IMR-90 (cell line): ENCODE results near the gene ARHGAP8. TPM values are rescaled to one million over a fixed set of nuclear protein-coding genes. Genes with fewer than 3 reads are reported as not detected.

Source experiments
- ATAC-seq: fragments of 200-7000 bp; cut with Tn5 transposase; 2 replicates; pipeline ENCODE4 v1.9.1; 2020; ENCODE audit warnings: low read depth, mild to moderate bottlenecking, moderate library complexity
- BruUV-seq: library from RNA; stranded (reverse); fragments of 400-500 nt; replicated peaks from 2 replicates; lab custom pipeline; 2021; lab: Mats Ljungman, UMichigan
- CTCF ChIA-PET: fragments of 300-600 bp; formaldehyde crosslinking; extraction: SDS; loops from one replicate; lab custom pipeline; 2021; ENCODE audit warnings: antibody characterized with exemption; lab: Yijun Ruan, JAX
- POLR2A ChIA-PET: fragments of 300-600 bp; sonication (Branson Sonifier 250); formaldehyde crosslinking; loops from one replicate; lab custom pipeline; 2022; ENCODE audit warnings: antibody characterized with exemption; ENCODE audit not compliant: unreplicated experiment; lab: Charles Lee
- DNase-seq: peaks from one replicate; pipeline ENCODE4 v3.0.0; 2013
- H2AFZ ChIP-seq: replicated peaks from 2 replicates; pipeline ENCODE3; 2013; ENCODE audit warnings: low read length, mild to moderate bottlenecking; ENCODE audit not compliant: poor library complexity
- H2AK5ac ChIP-seq: 2 replicates; pipeline ENCODE4 v1.6.1; 2013; ENCODE audit warnings: low read depth, low read length, inconsistent platforms
- H2AK9ac ChIP-seq: replicated peaks from 2 replicates; pipeline ENCODE3; 2013; ENCODE audit warnings: mild to moderate bottlenecking, low read depth, low read length, moderate library complexity; ENCODE audit not compliant: poor library complexity
- H2BK120ac ChIP-seq: 2 replicates; pipeline ENCODE4 v1.6.1; 2013; ENCODE audit warnings: low read depth, low read length, inconsistent platforms
- H2BK15ac ChIP-seq: 3 replicates; pipeline ENCODE4 v1.6.1; 2013; ENCODE audit warnings: low read depth, low read length, inconsistent platforms
- H2BK20ac ChIP-seq: 2 replicates; pipeline ENCODE4 v1.6.1; 2013; ENCODE audit warnings: low read depth, mild to moderate bottlenecking, inconsistent platforms, low read length, moderate library complexity
- H2BK5ac ChIP-seq: 2 replicates; pipeline ENCODE4 v1.6.1; 2013; ENCODE audit warnings: mild to moderate bottlenecking, low read depth, low read length, inconsistent platforms; ENCODE audit not compliant: poor library complexity, severe bottlenecking
- H3K14ac ChIP-seq: replicated peaks from 2 replicates; pipeline ENCODE4 v1.6.1; 2013; ENCODE audit warnings: low read depth, low read length, inconsistent platforms
- H3K18ac ChIP-seq: 2 replicates; pipeline ENCODE4 v1.6.1; 2013; ENCODE audit warnings: low read depth, low read length, control low read depth
- H3K23ac ChIP-seq: 2 replicates; pipeline ENCODE4 v1.6.1; 2013; ENCODE audit warnings: low read depth, low read length, inconsistent platforms
- H3K27ac ChIP-seq: 2 replicates; pipeline ENCODE4 v1.5.1; 2013; ENCODE audit warnings: mild to moderate bottlenecking, control low read depth, low read length; ENCODE audit not compliant: insufficient read depth
- H3K27me3 ChIP-seq: 2 replicates; pipeline ENCODE4 v1.6.1; 2013; ENCODE audit warnings: low read length; ENCODE audit not compliant: control insufficient read depth, insufficient read depth
- H3K36me3 ChIP-seq: 2 replicates; pipeline ENCODE4 v1.6.1; 2013; ENCODE audit warnings: low read length, mixed read lengths; ENCODE audit not compliant: control insufficient read depth, insufficient read depth
- H3K4ac ChIP-seq: 2 replicates; pipeline ENCODE4 v1.6.1; 2013; ENCODE audit warnings: low read depth, low read length, inconsistent platforms
- H3K4me1 ChIP-seq: 2 replicates; pipeline ENCODE4 v1.6.1; 2013; ENCODE audit warnings: low read length, mixed read lengths; ENCODE audit not compliant: control insufficient read depth, insufficient read depth
- H3K4me2 ChIP-seq: 2 replicates; pipeline ENCODE4 v1.6.1; 2013; ENCODE audit warnings: low read depth, mild to moderate bottlenecking, control low read depth, low read length, moderate library complexity
- H3K4me3 ChIP-seq: 2 replicates; pipeline ENCODE4 v1.5.1; 2013; ENCODE audit warnings: low read depth, mild to moderate bottlenecking, control low read depth, low read length, moderate library complexity; ENCODE audit not compliant: insufficient read depth
- H3K56ac ChIP-seq: 2 replicates; pipeline ENCODE4 v1.6.1; 2013; ENCODE audit warnings: low read length, inconsistent platforms; ENCODE audit not compliant: insufficient read depth; ENCODE audit errors: extremely low read depth
- H3K79me1 ChIP-seq, 2 experiments: 2 replicates each; pipeline ENCODE4 v1.6.1; 2013; ENCODE audit warnings: low read length in 2 of 2, inconsistent platforms in 1 of 2, low read depth in 1 of 2
- H3K9ac ChIP-seq: 2 replicates; pipeline ENCODE4 v1.6.1; 2013; ENCODE audit warnings: low read depth, low read length, control low read depth
- H3K9me1 ChIP-seq: 2 replicates; pipeline ENCODE4 v1.6.1; 2013; ENCODE audit warnings: low read length, inconsistent platforms; ENCODE audit not compliant: insufficient read depth
- H3K9me3 ChIP-seq: 2 replicates; pipeline ENCODE4 v1.6.1; 2013; ENCODE audit warnings: low read length; ENCODE audit not compliant: control insufficient read depth, insufficient read depth
- H4K20me1 ChIP-seq: 2 replicates; pipeline ENCODE4 v1.6.1; 2013; ENCODE audit warnings: low read length, inconsistent platforms; ENCODE audit not compliant: insufficient read depth
- H4K5ac ChIP-seq: 2 replicates; pipeline ENCODE4 v1.6.1; 2013; ENCODE audit warnings: mild to moderate bottlenecking, low read depth, low read length, control low read depth
- H4K8ac ChIP-seq, 2 experiments: 2 replicates each; pipeline ENCODE4 v1.6.1; 2013; ENCODE audit warnings: low read depth in 2 of 2, low read length in 2 of 2, control low read depth in 1 of 2, inconsistent platforms in 1 of 2
- H4K91ac ChIP-seq: 2 replicates; pipeline ENCODE4 v1.6.1; 2013; ENCODE audit warnings: low read depth, low read length, inconsistent platforms; ENCODE audit not compliant: insufficient read depth
- BHLHE40 ChIP-seq: fragments of 150-350 bp; IDR thresholded peaks from 2 replicates; pipeline ENCODE4 v1.6.1; 2016; ENCODE audit warnings: mild to moderate bottlenecking, low read depth, low read length
- CEBPB ChIP-seq: IDR thresholded peaks from 2 replicates; pipeline ENCODE4 v1.6.1; 2012; ENCODE audit warnings: low read depth, low read length, improper control_type of control experiment
- CHD1 ChIP-seq: IDR thresholded peaks from 2 replicates; pipeline ENCODE4 v1.6.1; 2012; ENCODE audit warnings: low read depth, low read length, improper control_type of control experiment
- CTCF ChIP-seq: conservative IDR thresholded peaks from 2 replicates; pipeline ENCODE4 v1.5.1; 2012; ENCODE audit warnings: mild to moderate bottlenecking, low read depth, low read length, improper control_type of control experiment
- ELK1 ChIP-seq: fragments of 150-350 bp; IDR thresholded peaks from 2 replicates; pipeline ENCODE4 v1.6.1; 2016; ENCODE audit warnings: low read depth, mild to moderate bottlenecking, low read length, moderate library complexity, borderline replicate concordance
- FOS ChIP-seq: fragments of 150-350 bp; IDR thresholded peaks from 2 replicates; pipeline ENCODE4 v1.6.1; 2016; ENCODE audit warnings: low read depth, low read length
- MAFK ChIP-seq: IDR thresholded peaks from 2 replicates; pipeline ENCODE4 v1.6.1; 2012; ENCODE audit warnings: low read depth, low read length, improper control_type of control experiment
- MAZ ChIP-seq: IDR thresholded peaks from 2 replicates; pipeline ENCODE4 v1.6.1; 2012; ENCODE audit warnings: low read depth, mild to moderate bottlenecking, low read length, improper control_type of control experiment, moderate library complexity, borderline replicate concordance
- MXI1 ChIP-seq: IDR thresholded peaks from 2 replicates; pipeline ENCODE4 v1.6.1; 2012; ENCODE audit warnings: low read depth, mild to moderate bottlenecking, low read length, moderate library complexity, borderline replicate concordance
- NFE2L2 ChIP-seq: fragments of 150-350 bp; IDR thresholded peaks from 2 replicates; pipeline ENCODE4 v1.6.1; 2016; ENCODE audit warnings: low read depth, mild to moderate bottlenecking, low read length
- POLR2A ChIP-seq: IDR thresholded peaks from 2 replicates; pipeline ENCODE4 v1.6.1; 2012; ENCODE audit warnings: mild to moderate bottlenecking, low read depth, low read length
- RAD21 ChIP-seq: IDR thresholded peaks from 2 replicates; pipeline ENCODE4 v1.6.1; 2012; ENCODE audit warnings: low read length, improper control_type of control experiment
- RCOR1 ChIP-seq: IDR thresholded peaks from 2 replicates; pipeline ENCODE4 v1.6.1; 2012; ENCODE audit warnings: mild to moderate bottlenecking, low read length, improper control_type of control experiment; ENCODE audit not compliant: insufficient replicate concordance
- RFX5 ChIP-seq: IDR thresholded peaks from 2 replicates; pipeline ENCODE4 v1.8.0; 2012; ENCODE audit warnings: low read depth, mild to moderate bottlenecking, low read length, moderate library complexity
- SMC3 ChIP-seq: fragments of 150-350 bp; IDR thresholded peaks from 2 replicates; pipeline ENCODE4 v1.6.1; 2016; ENCODE audit warnings: low read depth, mild to moderate bottlenecking, antibody characterized with exemption, low read length, moderate library complexity
- USF2 ChIP-seq: fragments of 150-350 bp; IDR thresholded peaks from 2 replicates; pipeline ENCODE4 v1.6.1; 2017; ENCODE audit warnings: mild to moderate bottlenecking, antibody characterized with exemption, low read length, low read depth
- WGBS, 2 experiments: methylation state at CpG; one replicate each; pipeline versions ENCODE4 v1.1.5 to v1.1.7; 2013; ENCODE audit warnings: missing lambda C conversion rate in 2 of 2; ENCODE audit not compliant: insufficient read length in 1 of 2; ENCODE audit errors: extremely low coverage in 2 of 2; 5-methylcytosine and 5-hydroxymethylcytosine counted together
- dilution Hi-C: fragments of 300-500 bp; cut with HindIII; formaldehyde crosslinking; loops from one replicate; pipeline ENCODE4 v1.14.3; 2018; ENCODE audit warnings: low sequenced_read_pairs; ENCODE audit not compliant: unreplicated experiment
- in situ Hi-C: fragments of 300-500 bp; cut with MboI; formaldehyde crosslinking; loops from 3 replicates; pipeline ENCODE4 v1.14.3; 2019; ENCODE audit warnings: low sequenced_read_pairs, inconsistent platforms, mixed read lengths
- intact Hi-C: fragments of 100-400 bp; cut with micrococcal nuclease; formaldehyde crosslinking; loops from 2 replicates; pipeline ENCODE4 v1.10.0; 2022
- polyA plus RNA-seq, 3 experiments: library from polyadenylated mRNA; depleted of rRNA; stranded (reverse); fragments of >200 nt; gene quantifications; 2 replicates each; pipeline ENCODE4 v1.2.3, GENCODE V29; 2012; ENCODE audit warnings: low replicate concordance in 1 of 3
- total RNA-seq: library from RNA; depleted of rRNA; stranded (reverse); fragments of >200 nt; gene quantifications from 2 replicates; pipeline ENCODE4 v1.2.3, GENCODE V29; 2012

The ARHGAP8 gene
- total and polyA plus RNA-seq, 2 of the 4 experiments (the other 2 are of a cell fraction) = 0.18 to 0.21 TPM

- Histone ChIP-seq H3K9me3 (peaks cover 5% of the 10 kb centered on the region; the same call in 1 of the 2 replicates), H3K9me1 (no peaks in the 10 kb centered on the region), H3K4me3 (no peak overlapping the region), H4K5ac (no peak overlapping the region), H3K56ac (no peak overlapping the region), H3K18ac (no peak overlapping the region), H4K8ac (no peak overlapping the region), H3K36me3 (no peaks in the 10 kb centered on the region), H2BK15ac (no peak overlapping the region), H4K91ac (no peak overlapping the region), H2AFZ (no peak overlapping the region), H2AK5ac (no peak overlapping the region), H2AK9ac (no peak overlapping the region), H3K23ac (no peak overlapping the region), H3K27me3 (peaks cover 17% of the 10 kb centered on the region), H3K4me1 (no peaks in the 10 kb centered on the region), H3K79me1 (no peaks in the 10 kb centered on the region), H4K20me1 (no peaks in the 10 kb centered on the region), H2BK5ac (no peak overlapping the region), H2BK120ac (no peak overlapping the region), H3K4ac (no peak overlapping the region), H3K4me2 (no peak overlapping the region), H3K14ac (no peak overlapping the region), H3K27ac (no peak overlapping the region), H2BK20ac (no peak overlapping the region), H3K9ac (no peak overlapping the region)
- in situ Hi-C loops (no loop called here), dilution Hi-C loops (no loop called here), intact Hi-C loops (no loop called here)
- DNase-seq = no peak
- POLR2A ChIA-PET = no interaction called here
- CTCF ChIA-PET = no interaction called here
- BruUV-seq = no TSS peak
- 80% methylated on average over 1 of the region's 7 CpGs; no CpG with 5 or more reads in 1 of the 2 experiments for WGBS, 2 experiments
- no peak for TF ChIP-seq MAZ
- TF ChIP-seq MXI1 = no peak
- no peak for TF ChIP-seq USF2
- TF ChIP-seq CTCF = no peak
- no peak for TF ChIP-seq RCOR1
- no peak for TF ChIP-seq RAD21
- no peak for TF ChIP-seq MAFK
- no peak for TF ChIP-seq ELK1
- no peak for TF ChIP-seq CEBPB
- TF ChIP-seq FOS = no peak
- no peak for TF ChIP-seq POLR2A
- no peak for TF ChIP-seq CHD1
- no peak for TF ChIP-seq BHLHE40
- no peak for TF ChIP-seq NFE2L2
- TF ChIP-seq SMC3 = no peak
- no peak for TF ChIP-seq RFX5
- ATAC-seq = no peak
These were observed 86.7 kb downstream of the ARHGAP8 start for GRCh38 chr22:44839061-44839460.
